GM21825 (cell line): ENCODE data around the gene ADAMTS3.

Source experiments
- ATAC-seq: cut with Tn5 transposase; IDR thresholded peaks from one replicate; pipeline ENCODE4 v1.9.1; 2021; ENCODE audit warnings: mild to moderate bottlenecking, moderate library complexity; ENCODE audit not compliant: unreplicated experiment

ADAMTS3 gene

GRCh38 chr4:72422416-72422815 lies 146.6 kb downstream of the ADAMTS3 start:
- no peak for ATAC-seq

- no peak for ATAC-seq
These were observed 150.6 kb downstream of the ADAMTS3 start for GRCh38 chr4:72418458-72418857.

- no peak for ATAC-seq
These were observed 158.9 kb downstream of the ADAMTS3 start for GRCh38 chr4:72410158-72410557.

- no peak for ATAC-seq
These were observed 160.5 kb downstream of the ADAMTS3 start for GRCh38 chr4:72408568-72408967.

GRCh38 chr4:72405417-72405816 lies 163.6 kb downstream of the ADAMTS3 start:
- ATAC-seq, result no peak

- ATAC-seq, result no peak
These were observed 171.7 kb downstream of the ADAMTS3 start for GRCh38 chr4:72397314-72397713.

GRCh38 chr4:72394012-72394663 lies 174.9 kb downstream of the ADAMTS3 start:
- ATAC-seq, result peak; percentile 74

- ATAC-seq, result no peak
These were observed 177.7 kb downstream of the ADAMTS3 start for GRCh38 chr4:72391281-72391680.

GRCh38 chr4:72390409-72390808 lies 178.6 kb downstream of the ADAMTS3 start:
- ATAC-seq, result no peak

- no peak for ATAC-seq
These were observed 180.5 kb downstream of the ADAMTS3 start for GRCh38 chr4:72388521-72388920.

- ATAC-seq, result no peak
These were observed 181.1 kb downstream of the ADAMTS3 start for GRCh38 chr4:72387959-72388358.

- no peak for ATAC-seq
These were observed 185.6 kb downstream of the ADAMTS3 start for GRCh38 chr4:72383439-72383838.

- no peak for ATAC-seq
These were observed 190.1 kb downstream of the ADAMTS3 start for GRCh38 chr4:72378901-72379300.

GRCh38 chr4:72377491-72378194 lies 191.4 kb downstream of the ADAMTS3 start:
- no peak for ATAC-seq

- ATAC-seq, result no peak
These were observed 192.1 kb downstream of the ADAMTS3 start for GRCh38 chr4:72376901-72377300.

GRCh38 chr4:72375073-72375736 lies 193.8 kb downstream of the ADAMTS3 start:
- ATAC-seq, result no peak

GRCh38 chr4:72374159-72374558 lies 194.9 kb downstream of the ADAMTS3 start:
- ATAC-seq, result no peak

GRCh38 chr4:72366601-72367000 lies 202.4 kb downstream of the ADAMTS3 start:
- no peak for ATAC-seq

GRCh38 chr4:72365981-72366380 lies 203.0 kb downstream of the ADAMTS3 start:
- no peak for ATAC-seq

- no peak for ATAC-seq
These were observed 204.0 kb downstream of the ADAMTS3 start for GRCh38 chr4:72365016-72365415.

- ATAC-seq, result no peak
These were observed 208.9 kb downstream of the ADAMTS3 start for GRCh38 chr4:72360075-72360474.

GRCh38 chr4:72358483-72358882 lies 210.5 kb downstream of the ADAMTS3 start:
- no peak for ATAC-seq
